GM19467 (cell line): Measurements from ENCODE around the gene SPRN.
"Not testable (repeated sequence)": the region's sequence is repeated elsewhere in the genome, so short reads cannot be mapped to it uniquely, and the experiment has no call there.

ENCODE experiments used
- ATAC-seq: cut with Tn5 transposase; IDR thresholded peaks from one replicate; pipeline ENCODE4 v1.9.1; 2021; ENCODE audit warnings: mild to moderate bottlenecking, moderate library complexity; ENCODE audit not compliant: unreplicated experiment

SPRN gene

GRCh38 chr10:133457100-133457841 is 32.8 kb upstream of the SPRN start:
- no peak for ATAC-seq

DNA sequence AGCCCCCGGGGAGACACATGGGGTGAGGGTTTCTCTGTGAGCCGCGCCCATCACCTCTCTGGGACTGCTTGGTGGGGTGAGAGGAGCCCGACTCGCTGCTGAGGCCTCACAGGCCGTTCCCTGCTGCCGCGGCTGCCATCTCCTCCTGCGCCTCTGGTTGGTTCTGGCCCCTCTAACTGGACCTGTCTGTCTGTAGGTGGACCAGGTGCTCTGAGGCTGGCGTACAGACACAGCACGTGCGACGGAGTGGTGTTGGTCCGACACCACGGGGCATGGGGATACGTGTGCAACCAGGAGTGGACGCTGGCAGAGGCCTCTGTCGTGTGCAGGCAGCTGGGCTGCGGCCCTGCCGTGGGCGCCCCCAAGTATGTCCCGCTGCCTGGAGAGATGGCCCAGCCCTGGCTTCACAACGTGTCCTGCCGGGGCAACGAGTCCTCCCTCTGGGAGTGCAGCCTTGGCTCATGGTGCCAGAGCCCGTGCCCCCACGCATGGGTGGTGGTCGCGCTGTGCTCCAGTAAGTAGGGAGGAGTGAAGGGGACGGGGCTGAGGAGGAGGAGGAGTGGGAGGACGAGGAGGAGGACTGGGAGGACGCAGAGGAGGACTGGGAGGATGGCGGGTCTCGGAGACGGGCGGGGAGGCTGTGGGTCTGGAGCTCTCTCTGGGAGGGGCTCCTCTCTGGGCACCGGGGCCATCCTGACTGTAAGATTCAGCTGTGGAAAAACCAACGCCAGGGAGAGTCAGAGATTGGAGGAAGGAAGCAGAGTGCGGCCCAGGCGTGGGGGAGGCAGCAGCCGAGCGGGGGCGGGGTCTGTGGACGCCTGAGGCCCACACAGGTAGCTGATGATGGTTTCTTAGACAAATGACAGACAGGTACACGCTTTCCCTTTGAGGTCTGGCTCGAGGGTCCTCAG is 31.9 kb upstream of the SPRN start:
- no peak for ATAC-seq

GRCh38 chr10:133455611-133456031 is 31.2 kb upstream of the SPRN start:
- no peak for ATAC-seq

GRCh38 chr10:133455196-133455595 is 30.8 kb upstream of the SPRN start:
- ATAC-seq: no peak

DNA sequence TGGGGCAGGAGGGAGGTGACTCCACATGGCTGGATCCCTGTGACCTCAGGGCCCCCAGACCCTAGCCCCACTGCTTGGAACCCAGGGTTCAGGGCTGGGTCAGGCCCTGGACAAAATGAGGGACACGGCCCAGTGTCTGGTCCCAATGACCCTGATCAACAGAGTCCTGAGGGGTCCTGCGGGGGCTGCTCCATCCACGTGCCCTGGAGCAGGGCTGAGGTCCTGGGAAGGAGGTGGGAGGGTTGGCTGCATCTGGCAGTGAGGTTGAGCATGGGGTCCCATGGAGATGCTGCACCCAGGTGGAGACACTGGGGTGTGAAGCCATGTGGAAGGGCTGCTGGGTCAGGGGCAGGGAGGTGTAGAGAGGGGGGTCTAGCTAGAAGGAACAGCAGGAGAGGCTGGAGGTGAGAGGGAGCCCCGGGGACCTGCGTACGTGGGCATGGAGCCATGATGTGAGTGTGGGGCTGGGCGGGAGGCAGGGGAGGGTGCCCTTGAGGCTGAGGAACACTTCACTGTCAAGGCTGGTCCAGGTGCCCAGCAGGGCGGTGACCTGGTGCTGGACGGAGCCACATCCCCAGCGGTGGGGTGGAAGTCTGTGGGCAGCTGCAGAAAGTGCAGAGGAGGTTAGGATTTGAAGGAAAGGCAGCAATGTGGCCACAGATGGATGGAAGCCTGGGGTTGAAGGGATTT is 29.9 kb upstream of the SPRN start:
- no peak for ATAC-seq

- no peak for ATAC-seq
Observed at GRCh38 chr10:133453516-133454203, 29.2 kb upstream of the SPRN start, which contains the start of gene SCART1. Gene SCART1 (plus strand): TSS chr10:133453945. CDS start chr10:133453998, 53 bp downstream.

GRCh38 chr10:133452453-133452852 is 28.0 kb upstream of the SPRN start:
- no peak for ATAC-seq

DNA sequence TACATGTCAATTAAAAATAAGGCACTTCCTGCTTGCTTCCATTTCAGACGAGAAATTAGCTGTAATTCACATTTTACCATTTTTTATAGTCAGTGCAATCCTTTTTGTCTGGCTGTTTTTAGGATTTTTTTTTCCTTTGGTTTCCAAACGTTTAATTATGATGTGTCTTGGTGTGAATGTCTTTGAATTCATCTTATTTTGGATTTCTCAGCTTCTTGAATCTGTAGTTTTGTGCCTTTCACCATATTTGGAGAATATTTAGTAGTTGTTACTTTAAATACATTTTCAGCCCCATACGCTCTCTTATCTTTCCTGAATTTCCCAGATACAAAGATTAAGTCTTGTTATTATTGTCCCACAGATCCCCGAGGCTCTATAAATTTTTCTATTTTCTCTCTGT is 26.9 kb upstream of the SPRN start:
- ATAC-seq: no peak

DNA sequence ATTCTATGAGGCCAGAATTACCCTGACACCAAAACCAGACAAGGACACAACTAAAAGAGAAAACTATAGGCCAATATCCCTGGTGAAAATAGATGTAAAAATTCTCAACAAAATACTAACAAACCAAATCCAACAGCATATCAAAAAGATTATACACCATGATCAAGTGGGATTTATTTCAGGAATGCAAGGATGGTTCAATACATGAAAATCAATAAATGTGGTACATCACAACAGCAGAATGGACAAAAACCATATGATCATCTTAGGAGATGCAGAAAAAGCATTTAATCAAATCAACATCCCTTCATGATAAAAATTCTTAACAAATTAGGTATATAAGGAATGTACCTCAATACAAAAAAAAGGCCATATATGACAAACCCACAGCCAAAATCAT is 23.7 kb upstream of the SPRN start:
- ATAC-seq: no peak

GRCh38 chr10:133446979-133447378 is 22.6 kb upstream of the SPRN start:
- ATAC-seq: no peak

DNA sequence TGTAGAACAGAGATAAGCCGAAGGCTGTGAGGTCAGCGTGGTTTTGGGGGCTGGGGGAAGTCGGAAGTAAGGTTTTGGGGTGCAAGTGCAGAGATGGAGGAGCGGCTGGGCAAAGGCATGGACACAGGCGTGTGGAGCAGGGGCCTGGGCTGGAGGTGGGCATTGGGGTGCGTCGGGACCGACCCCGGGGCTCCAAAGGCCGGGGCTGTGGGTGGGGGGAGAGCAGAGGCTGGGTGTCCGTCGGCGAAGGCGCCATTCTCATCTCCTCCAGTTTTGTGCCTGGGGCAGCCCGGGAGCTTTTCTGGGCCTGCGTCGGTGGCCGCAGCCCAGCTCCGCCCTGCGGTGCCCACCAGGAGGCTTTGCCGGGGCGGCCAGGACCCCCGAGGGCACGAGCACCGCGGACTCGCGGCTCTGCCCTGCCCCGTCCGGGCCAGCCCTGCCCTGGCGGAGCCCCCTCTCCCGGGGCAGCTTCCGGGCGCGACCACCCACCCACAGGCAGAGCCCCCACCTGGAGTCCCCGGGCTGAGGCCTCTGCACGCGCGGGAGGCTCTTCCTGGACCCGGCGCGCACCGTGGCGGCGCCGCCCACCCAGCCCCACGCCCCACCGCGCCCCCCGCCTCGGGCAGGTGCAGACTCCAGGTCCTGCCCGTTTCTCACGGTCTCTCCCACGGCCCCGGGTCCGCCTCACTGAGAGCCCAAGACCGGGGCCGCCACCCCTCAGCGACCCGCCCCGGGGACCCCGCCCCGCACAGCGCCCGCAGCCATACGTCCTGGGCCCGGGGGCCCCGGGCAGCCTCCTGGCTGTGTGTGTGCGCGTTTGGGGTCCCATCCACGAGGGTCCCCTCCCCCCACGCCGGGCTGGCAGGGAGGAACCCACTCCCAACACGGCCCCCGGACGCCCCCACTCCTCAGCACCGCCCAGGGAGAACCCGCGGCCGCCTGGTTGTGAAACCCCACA is 21.6 kb upstream of the SPRN start:
- ATAC-seq: no peak

GRCh38 chr10:133445268-133445732 is 20.9 kb upstream of the SPRN start:
- ATAC-seq: no peak

DNA sequence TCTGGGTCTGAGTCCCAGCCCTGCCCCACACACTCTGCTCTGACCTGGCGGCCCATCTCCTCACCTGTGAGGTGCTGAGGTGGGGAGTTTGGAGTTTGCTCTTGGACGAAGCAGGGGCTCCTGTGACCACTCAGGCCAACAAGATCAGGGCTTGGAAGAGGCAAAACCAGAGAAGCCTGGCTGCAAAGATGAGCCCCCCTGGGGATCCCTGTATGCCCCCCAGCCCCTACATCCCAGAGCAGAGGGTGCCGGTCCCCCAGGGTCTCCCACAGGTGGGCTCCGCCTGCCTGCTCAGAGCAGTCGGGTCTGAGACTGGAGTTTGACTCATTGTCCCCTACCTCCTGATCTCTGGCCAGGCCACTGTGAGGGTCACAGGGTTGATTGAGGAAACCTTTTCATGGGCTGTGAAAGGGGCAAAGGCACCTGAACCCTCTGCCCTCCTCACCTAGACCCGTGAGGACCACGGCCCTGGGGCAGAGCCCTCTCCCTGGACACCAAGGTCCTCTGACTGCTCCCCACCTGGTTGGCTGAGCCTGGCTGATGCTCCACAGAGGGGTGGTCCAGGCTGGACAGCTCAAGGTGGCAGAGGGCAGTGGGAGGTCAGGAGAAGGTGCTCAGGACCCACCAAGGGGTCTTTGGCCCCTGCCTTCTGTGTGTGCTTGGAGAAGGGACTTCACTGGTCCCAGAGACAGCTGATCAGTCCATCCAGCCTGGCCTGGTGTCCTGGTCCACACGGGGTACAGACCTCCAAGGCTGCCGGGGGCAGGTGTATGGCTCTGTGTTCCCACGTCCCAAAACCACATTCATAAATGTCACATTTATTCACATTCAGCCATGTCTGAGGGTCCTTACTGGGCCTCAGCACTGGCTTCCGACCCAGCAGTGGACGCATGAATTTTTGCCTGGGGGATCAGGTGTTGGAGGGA is 20.2 kb upstream of the SPRN start:
- no peak for ATAC-seq

GRCh38 chr10:133442967-133443924 is 18.8 kb upstream of the SPRN start:
- no peak for ATAC-seq

DNA sequence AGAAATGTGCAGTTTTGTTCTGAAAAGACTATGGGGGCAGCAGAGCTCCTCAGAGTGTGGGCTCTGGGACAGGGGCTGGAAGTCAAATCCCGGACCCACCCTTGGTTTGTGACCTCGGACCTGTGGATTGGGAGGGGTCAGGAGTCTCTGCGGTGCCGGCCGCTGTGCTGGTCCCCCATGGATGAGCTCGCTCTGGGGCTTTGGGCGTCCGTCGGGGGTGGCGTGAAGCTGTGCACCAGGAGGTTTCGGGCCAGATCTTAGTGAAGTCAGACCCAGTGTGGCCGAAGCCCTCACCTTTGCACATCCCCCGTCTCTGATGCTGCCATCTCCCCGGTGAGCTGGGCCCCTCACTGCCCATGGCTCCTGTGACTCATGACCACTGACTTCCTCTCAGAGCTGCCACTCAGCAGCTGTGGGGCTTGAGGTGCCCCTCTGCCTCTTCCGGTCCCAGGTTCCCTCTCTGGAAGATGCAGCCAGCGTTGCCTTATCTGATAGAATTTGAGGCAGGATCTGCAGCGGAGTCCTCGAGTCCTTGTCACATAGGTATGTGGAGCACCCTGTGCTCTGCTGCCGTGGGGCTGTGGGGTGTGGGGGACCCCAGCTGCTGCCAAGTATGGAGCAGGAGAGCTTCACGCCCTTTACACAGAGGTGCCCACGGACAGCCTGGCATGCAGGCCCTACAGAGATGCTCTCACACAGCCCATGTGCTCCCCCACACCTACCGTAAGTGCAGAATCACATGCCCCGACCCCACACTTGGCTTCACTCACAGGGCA is 18.0 kb upstream of the SPRN start:
- no peak for ATAC-seq

- ATAC-seq: no peak
Observed at GRCh38 chr10:133441780-133442179, 17.4 kb upstream of the SPRN start.

- not testable (repeated sequence) for ATAC-seq
Observed at GRCh38 chr10:133441356-133441755, 16.9 kb upstream of the SPRN start.
